ENCODE results near the gene STMN1. TPM values are rescaled to one million over a fixed set of nuclear protein-coding genes. Genes with fewer than 3 reads are reported as not detected.

STMN1 gene
- total RNA-seq, 1 donor from 2014 or later, result 519 TPM

GRCh38 chr1:25913206-25913605 is 7.0 kb upstream of the STMN1 start:
- Histone ChIP-seq H3K27me3 (no peaks in the 10 kb centered on the region), H3K36me3 (no peaks in the 10 kb centered on the region), H3F3A (ENCODE audit: low read depth) (no peaks in the 10 kb centered on the region), H3K4me1 (no peaks in the 10 kb centered on the region), H3K9me3 (ENCODE audit: low read depth) (no peaks in the 10 kb centered on the region), H4K20me1 (ENCODE audit: low read depth) (no peaks in the 10 kb centered on the region), H3K27ac (no peak overlapping the region), H3K4me3 (no peak overlapping the region), H3K4me2 (no peak overlapping the region), H2AFZ (replicated peaks) (no peak overlapping the region), H3K9ac (no peak overlapping the region), H3K79me2 (ENCODE audit: low read depth) (no peaks in the 10 kb centered on the region)
- DNase-seq (ENCODE audit: low spot score), result no peak
- Mint-ChIP-seq H3K36me3 (peaks cover 1% of the 10 kb centered on the region), H3K4me1 (peaks cover 9% of the 10 kb centered on the region), H3K27me3 (ENCODE audit: insufficient read depth, low read depth) (peaks cover 4% of the 10 kb centered on the region), H3K27ac (no peak overlapping the region), H3K9me3 (peaks cover 5% of the 10 kb centered on the region), H3K4me3 (no peak overlapping the region)
- no peak for TF ChIP-seq EZH2phosphoT487 (IDR thresholded peaks at IDR 0.05)
- TF ChIP-seq EZH2 (IDR thresholded peaks at IDR 0.05), result no peak

GRCh38 chr1:25912076-25912831 is 6.0 kb upstream of the STMN1 start:
- TF ChIP-seq EZH2 (IDR thresholded peaks at IDR 0.05) (no peak), CTCF (IDR thresholded peaks at IDR 0.05) (no peak), EZH2phosphoT487 (IDR thresholded peaks at IDR 0.05) (no peak)
- Mint-ChIP-seq H3K9me3 (peaks cover 5% of the 10 kb centered on the region), H3K36me3 (peaks cover 1% of the 10 kb centered on the region), H3K4me1 (peaks cover 15% of the 10 kb centered on the region), H3K27ac (no peak overlapping the region), H3K4me3 (no peak overlapping the region), H3K27me3 (ENCODE audit: insufficient read depth, low read depth) (peaks cover 3% of the 10 kb centered on the region)
- Histone ChIP-seq H3K4me3 (no peak overlapping the region), H3K4me2 (no peak overlapping the region), H3F3A (ENCODE audit: low read depth) (no peaks in the 10 kb centered on the region), H3K79me2 (ENCODE audit: low read depth) (no peaks in the 10 kb centered on the region), H3K27me3 (no peaks in the 10 kb centered on the region), H4K20me1 (ENCODE audit: low read depth) (no peaks in the 10 kb centered on the region), H3K36me3 (no peaks in the 10 kb centered on the region), H3K27ac (no peak overlapping the region), H3K9me3 (ENCODE audit: low read depth) (no peaks in the 10 kb centered on the region), H3K4me1 (peaks cover 5% of the 10 kb centered on the region), H3K9ac (no peak overlapping the region), H2AFZ (replicated peaks) (no peak overlapping the region)
- no peak for DNase-seq (ENCODE audit: low spot score)

GRCh38 chr1:25911162-25911561 is 4.9 kb upstream of the STMN1 start:
- Histone ChIP-seq H3K36me3 (no peaks in the 10 kb centered on the region), H3K4me3 (no peak overlapping the region), H3K79me2 (ENCODE audit: low read depth) (no peaks in the 10 kb centered on the region), H3K4me2 (no peak overlapping the region), H3K27ac (no peak overlapping the region), H3K9me3 (ENCODE audit: low read depth) (no peaks in the 10 kb centered on the region), H3K4me1 (peaks cover 11% of the 10 kb centered on the region), H4K20me1 (ENCODE audit: low read depth) (no peaks in the 10 kb centered on the region), H3F3A (ENCODE audit: low read depth) (peaks cover 8% of the 10 kb centered on the region), H3K27me3 (no peaks in the 10 kb centered on the region), H2AFZ (replicated peaks) (no peak overlapping the region), H3K9ac (no peak overlapping the region)
- Mint-ChIP-seq H3K36me3 (peaks cover 1% of the 10 kb centered on the region), H3K27ac (no peak overlapping the region), H3K4me3 (no peak overlapping the region), H3K9me3 (peaks cover 5% of the 10 kb centered on the region), H3K27me3 (ENCODE audit: insufficient read depth, low read depth) (peaks cover 3% of the 10 kb centered on the region), H3K4me1 (peaks cover 23% of the 10 kb centered on the region)
- DNase-seq (ENCODE audit: low spot score), result no peak
- TF ChIP-seq EZH2 (IDR thresholded peaks at IDR 0.05) (no peak), EZH2phosphoT487 (IDR thresholded peaks at IDR 0.05) (no peak), CTCF (IDR thresholded peaks at IDR 0.05) (no peak)

GRCh38 chr1:25909040-25909439 is 2.8 kb upstream of the STMN1 start:
- H3K27me3 Mint-ChIP-seq (ENCODE audit: insufficient read depth, low read depth), result peaks cover 5% of the 10 kb centered on the region
- no peak overlapping the region for H3K27ac ChIP-seq
- H3K27ac Mint-ChIP-seq, result no peak overlapping the region
- no peak for TF ChIP-seq CTCF (IDR thresholded peaks at IDR 0.05)
- no peak for TF ChIP-seq EZH2 (IDR thresholded peaks at IDR 0.05)
- TF ChIP-seq EZH2phosphoT487 (IDR thresholded peaks at IDR 0.05), result no peak
- H3K9ac ChIP-seq, result no peak overlapping the region
- H2AFZ ChIP-seq (replicated peaks), result peak overlapping the region; percentile 27
- peaks cover 12% of the 10 kb centered on the region for H4K20me1 ChIP-seq (ENCODE audit: low read depth)
- no peaks in the 10 kb centered on the region for H3K9me3 ChIP-seq (ENCODE audit: low read depth)
- H3K4me2 ChIP-seq, result no peak overlapping the region
- H3K36me3 ChIP-seq, result no peaks in the 10 kb centered on the region
- peaks cover 5% of the 10 kb centered on the region for H3K9me3 Mint-ChIP-seq
- H3F3A ChIP-seq (ENCODE audit: low read depth), result peaks cover 28% of the 10 kb centered on the region
- peaks cover 16% of the 10 kb centered on the region for H3K4me1 ChIP-seq
- no peak for DNase-seq (ENCODE audit: low spot score)
- H3K36me3 Mint-ChIP-seq, result peaks cover 7% of the 10 kb centered on the region
- H3K79me2 ChIP-seq (ENCODE audit: low read depth), result peaks cover 13% of the 10 kb centered on the region
- peaks cover 29% of the 10 kb centered on the region for H3K4me1 Mint-ChIP-seq
- no peak overlapping the region for H3K4me3 ChIP-seq
- H3K4me3 Mint-ChIP-seq, result no peak overlapping the region
- H3K27me3 ChIP-seq, result no peaks in the 10 kb centered on the region

All from neural progenitor cell (in vitro differentiated cells).